SK-N-SH (cell line): Measurements from ENCODE around the gene HEMGN. TPM values are rescaled to one million over a fixed set of nuclear protein-coding genes. Genes with fewer than 3 reads are reported as not detected.

Experiments
- CTCF ChIA-PET: fragments of 300-600, 350-600 bp; formaldehyde crosslinking; extraction: SDS; loops from one replicate; lab custom pipeline; 2021; lab: Yijun Ruan, JAX
- POLR2A ChIA-PET: fragments of 350-600 bp; sonication (Branson Sonifier 250); formaldehyde crosslinking; extraction: SDS; loops from one replicate; lab custom pipeline; 2020; ENCODE audit warnings: antibody characterized with exemption, inconsistent platforms; lab: Yijun Ruan, JAX
- DNase-seq: peaks from one replicate; pipeline ENCODE4 v3.0.0; 2012
- H2AFZ ChIP-seq: fragments of 200-600 bp; sonication (generic); 2 replicates; pipeline ENCODE4 v1.8.1; 2016; ENCODE audit warnings: antibody characterized with exemption, mild to moderate bottlenecking, low read depth
- H3F3A ChIP-seq: fragments of 200-600 bp; sonication (generic); replicated peaks from 2 replicates; pipeline ENCODE3; 2016; ENCODE audit warnings: antibody characterized with exemption, mild to moderate bottlenecking; ENCODE audit not compliant: insufficient read depth
- H3K27ac ChIP-seq, 2 experiments: fragments of 200-500 bp in 1 of 2; fragments of 200-600 bp in 1 of 2; sonication (Bioruptor generic) in 1 of 2; sonication (generic), shearing (Covaris generic) in 1 of 2; 2 replicates each; pipeline versions ENCODE4 v1.5.1 to v1.6.1; 2014 to 2016; ENCODE audit warnings: low read depth in 2 of 2, inconsistent platforms in 1 of 2, low read length in 1 of 2, mild to moderate bottlenecking in 1 of 2, mixed read lengths in 1 of 2
- H3K27me3 ChIP-seq: fragments of 200-600 bp; sonication (generic), shearing (Covaris generic); 2 replicates; pipeline ENCODE4 v1.6.1; 2016; ENCODE audit warnings: mixed run types; ENCODE audit not compliant: insufficient read depth
- H3K36me3 ChIP-seq, 2 experiments: fragments of 200-500 bp in 1 of 2; fragments of 200-600 bp in 1 of 2; sonication (Bioruptor generic) in 1 of 2; sonication (generic) in 1 of 2; replicated peaks in 1 of 2; 2 replicates each; pipeline versions ENCODE3 to v1.5.1; 2014 to 2016; ENCODE audit warnings: low read length in 1 of 2, mild to moderate bottlenecking in 1 of 2; ENCODE audit not compliant: insufficient read depth in 2 of 2, control insufficient read depth in 1 of 2
- H3K4me1 ChIP-seq, 2 experiments: fragments of 200-500 bp in 1 of 2; fragments of 200-600 bp in 1 of 2; sonication (Bioruptor generic) in 1 of 2; sonication (generic), shearing (Covaris generic) in 1 of 2; 2 replicates each; pipeline versions ENCODE4 v1.5.1 to v1.6.1; 2014 to 2016; ENCODE audit warnings: low read depth in 1 of 2, low read length in 1 of 2, mixed run types in 1 of 2; ENCODE audit not compliant: insufficient read depth in 2 of 2, control insufficient read depth in 1 of 2
- H3K4me2 ChIP-seq: fragments of 200-600 bp; sonication (generic), shearing (Covaris generic); 2 replicates; pipeline ENCODE4 v1.6.1; 2017; ENCODE audit warnings: mixed run types
- H3K4me3 ChIP-seq, 2 experiments: fragments of 200-500 bp in 1 of 2; fragments of 200-600 bp in 1 of 2; sonication (Bioruptor generic) in 1 of 2; sonication (generic), shearing (Covaris generic) in 1 of 2; 2 replicates each; pipeline versions ENCODE4 v1.5.1 to v1.8.1; 2014 to 2016; ENCODE audit warnings: low read depth in 2 of 2, inconsistent platforms in 1 of 2, low read length in 1 of 2, mild to moderate bottlenecking in 1 of 2, mixed read lengths in 1 of 2, moderate library complexity in 1 of 2
- H3K79me2 ChIP-seq: fragments of 200-600 bp; sonication (generic); 2 replicates; pipeline ENCODE4 v1.8.1; 2017; ENCODE audit warnings: mild to moderate bottlenecking; ENCODE audit not compliant: insufficient read depth
- H3K9ac ChIP-seq: fragments of 200-600 bp; sonication (generic); 2 replicates; pipeline ENCODE4 v1.6.1; 2017; ENCODE audit warnings: mixed run types
- H3K9me2 ChIP-seq: fragments of 200-600 bp; sonication (generic); 2 replicates; pipeline ENCODE4 v1.6.1; 2017; ENCODE audit warnings: mixed run types
- H3K9me3 ChIP-seq: fragments of 200-600 bp; sonication (generic); 2 replicates; pipeline ENCODE4 v1.6.1; 2017; ENCODE audit warnings: mixed run types, mild to moderate bottlenecking, moderate library complexity
- H4K20me1 ChIP-seq: fragments of 200-600 bp; sonication (generic); 2 replicates; pipeline ENCODE4 v1.6.1; 2017; ENCODE audit warnings: mild to moderate bottlenecking, mixed run types; ENCODE audit not compliant: insufficient read depth
- EZH2phosphoT487 ChIP-seq: fragments of 200-600 bp; sonication (generic); IDR thresholded peaks from 2 replicates; pipeline ENCODE4 v1.6.1; 2017; ENCODE audit warnings: low read depth, mixed run types, mild to moderate bottlenecking, antibody characterized with exemption, moderate library complexity, borderline replicate concordance
- FOSL2 ChIP-seq: IDR thresholded peaks from 2 replicates; pipeline ENCODE4 v1.4.0; 2012; ENCODE audit warnings: low read depth, mild to moderate bottlenecking, moderate library complexity, borderline replicate concordance
- GABPA ChIP-seq: IDR thresholded peaks from 2 replicates; pipeline ENCODE4 v1.4.0; 2012; ENCODE audit warnings: low read depth, mild to moderate bottlenecking
- GATA2 ChIP-seq: sonication (generic); formaldehyde crosslinking; IDR thresholded peaks from 2 replicates; pipeline ENCODE4 v1.5.0; 2020; ENCODE audit warnings: mild to moderate bottlenecking, missing genetic modification reagents
- JUND ChIP-seq: IDR thresholded peaks from 2 replicates; pipeline ENCODE4 v1.4.0; 2012
- MXI1 ChIP-seq: IDR thresholded peaks from 2 replicates; pipeline ENCODE4 v1.6.1; 2012; ENCODE audit warnings: mild to moderate bottlenecking, low read depth, low read length, improper control_type of control experiment
- POLR2AphosphoS5 ChIP-seq: IDR thresholded peaks from 2 replicates; pipeline ENCODE4 v1.6.1; 2012; ENCODE audit warnings: low read depth, low read length
- RXRA ChIP-seq: IDR thresholded peaks from 2 replicates; pipeline ENCODE4 v1.4.0; 2012; ENCODE audit warnings: low read depth, mild to moderate bottlenecking, borderline replicate concordance
- SIN3A ChIP-seq: IDR thresholded peaks from 2 replicates; pipeline ENCODE4 v1.6.1; 2012; ENCODE audit warnings: low read depth, mild to moderate bottlenecking, low read length, moderate library complexity, borderline replicate concordance
- TCF12 ChIP-seq: IDR thresholded peaks from 2 replicates; pipeline ENCODE4 v1.4.0; 2012
- YY1 ChIP-seq: IDR thresholded peaks from 2 replicates; pipeline ENCODE4 v1.4.0; 2012; ENCODE audit warnings: low read depth, mild to moderate bottlenecking
- WGBS: methylation state at CpG from one replicate; pipeline ENCODE4 v1.1.6; 2017; ENCODE audit warnings: low lambda C conversion rate; 5-methylcytosine and 5-hydroxymethylcytosine counted together
- polyA plus RNA-seq, 3 experiments: library from polyadenylated mRNA; depleted of rRNA; stranded (reverse); fragments of >200 nt; gene quantifications; 2 replicates each; pipeline ENCODE4 v1.2.3, GENCODE V29; 2012
- TF ChIP-seq, protein P1 (sequence below): IDR thresholded peaks from 2 replicates; pipeline ENCODE4 v1.6.1; 2012; ENCODE audit warnings: mild to moderate bottlenecking, low read depth, low read length, moderate library complexity
- TF ChIP-seq, protein P2 (sequence below): fragments of 200-600 bp; sonication (generic); IDR thresholded peaks from 2 replicates; pipeline ENCODE4 v1.6.1; 2017; ENCODE audit warnings: antibody characterized with exemption, mild to moderate bottlenecking, moderate library complexity
- TF ChIP-seq, protein P3 (sequence below): fragments of 150-350 bp; IDR thresholded peaks from 2 replicates; pipeline ENCODE4 v1.6.1; 2016; ENCODE audit warnings: mild to moderate bottlenecking, low read depth, low read length
- TF ChIP-seq, protein P4 (sequence below): IDR thresholded peaks from 2 replicates; pipeline ENCODE4 v1.4.0; 2012; ENCODE audit warnings: low read depth, borderline replicate concordance
- TF ChIP-seq, protein P5 (sequence below): IDR thresholded peaks from 2 replicates; pipeline ENCODE4 v1.4.0; 2012; ENCODE audit warnings: low read depth, borderline replicate concordance

Gene HEMGN
- polyA plus RNA-seq, 1 of the 3 experiments (the other 2 are of a cell fraction), result not detected

DNA sequence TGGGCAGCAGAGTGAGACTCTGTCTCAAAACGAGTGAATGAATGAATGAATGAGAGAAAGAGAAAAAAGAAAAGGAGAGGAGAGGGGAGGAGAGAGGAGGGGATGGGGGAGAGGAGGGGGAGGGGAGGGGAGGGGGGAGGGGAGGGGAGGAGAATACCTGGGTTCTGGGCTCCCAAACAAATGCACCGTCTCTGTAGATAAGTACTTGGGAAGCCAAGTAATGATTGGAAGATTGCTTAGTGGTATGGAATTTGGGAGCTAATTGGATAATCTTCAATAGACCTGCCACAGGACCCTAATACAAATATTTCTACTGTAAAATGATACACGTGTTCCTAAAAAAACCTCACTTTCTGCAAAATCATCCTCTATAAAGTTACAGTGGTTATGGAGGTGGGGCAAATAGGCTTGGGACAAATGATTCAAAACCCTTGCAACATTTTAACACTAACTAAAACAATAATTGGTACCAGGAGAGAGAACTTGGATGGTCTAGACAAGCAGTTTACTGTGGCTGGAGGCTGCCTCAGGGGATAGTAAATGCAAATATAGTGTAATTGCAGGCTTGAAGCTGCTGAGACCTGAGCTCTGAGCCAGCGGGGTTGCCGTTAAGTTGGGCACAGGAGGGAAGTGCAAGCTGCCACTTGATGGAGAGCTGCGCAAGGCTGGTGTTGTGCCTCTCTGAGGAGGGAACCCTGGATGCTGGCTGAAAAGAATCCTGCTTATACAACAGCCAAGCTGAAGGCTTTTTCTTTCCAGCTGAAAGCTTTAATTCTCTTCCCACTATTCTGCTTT lies 3.5 kb downstream of the HEMGN start:
- no peaks in the 10 kb centered on the region for H3K79me2 ChIP-seq
- H3K9me2 ChIP-seq, result no peaks in the 10 kb centered on the region
- ChIA-PET POLR2A (interaction anchor here (0.7 kb wide), 1 partner anchor 12 kb away, joined by 3 read pairs; the partner anchor contains the start of gene TRMO), CTCF (interaction anchor here (1.0 to 2.7 kb wide), 6 partner anchors 9 to 49 kb away, joined by 3 to 19 read pairs (median 5); partner anchors contain the start of genes ANP32B and TRMO)
- H3K4me3 ChIP-seq, result no peak overlapping the region
- no peaks in the 10 kb centered on the region for H3K36me3 ChIP-seq
- H3K9ac ChIP-seq, result no peak overlapping the region
- peaks cover 24% of the 10 kb centered on the region; the same call in 1 of the 2 replicates for H3K27me3 ChIP-seq
- H4K20me1 ChIP-seq, result no peaks in the 10 kb centered on the region
- H3K4me1 ChIP-seq, result no peaks in the 10 kb centered on the region
- H2AFZ ChIP-seq, result no peak overlapping the region
- H3K4me2 ChIP-seq, result no peak overlapping the region
- WGBS, result 14% methylated on average over 6 of the region's 6 CpGs
- no peaks in the 10 kb centered on the region for H3K9me3 ChIP-seq
- TF ChIP-seq MXI1 (no peak), TCF12 (no peak), GATA2 (CRISPR knock-in tag) (no peak), GABPA (no peak), POLR2AphosphoS5 (no peak), JUND (no peak), FOSL2 (no peak), YY1 (no peak), SIN3A (no peak), RXRA (no peak), EZH2phosphoT487 (no peak)
- TF ChIP-seq, protein P1, sequence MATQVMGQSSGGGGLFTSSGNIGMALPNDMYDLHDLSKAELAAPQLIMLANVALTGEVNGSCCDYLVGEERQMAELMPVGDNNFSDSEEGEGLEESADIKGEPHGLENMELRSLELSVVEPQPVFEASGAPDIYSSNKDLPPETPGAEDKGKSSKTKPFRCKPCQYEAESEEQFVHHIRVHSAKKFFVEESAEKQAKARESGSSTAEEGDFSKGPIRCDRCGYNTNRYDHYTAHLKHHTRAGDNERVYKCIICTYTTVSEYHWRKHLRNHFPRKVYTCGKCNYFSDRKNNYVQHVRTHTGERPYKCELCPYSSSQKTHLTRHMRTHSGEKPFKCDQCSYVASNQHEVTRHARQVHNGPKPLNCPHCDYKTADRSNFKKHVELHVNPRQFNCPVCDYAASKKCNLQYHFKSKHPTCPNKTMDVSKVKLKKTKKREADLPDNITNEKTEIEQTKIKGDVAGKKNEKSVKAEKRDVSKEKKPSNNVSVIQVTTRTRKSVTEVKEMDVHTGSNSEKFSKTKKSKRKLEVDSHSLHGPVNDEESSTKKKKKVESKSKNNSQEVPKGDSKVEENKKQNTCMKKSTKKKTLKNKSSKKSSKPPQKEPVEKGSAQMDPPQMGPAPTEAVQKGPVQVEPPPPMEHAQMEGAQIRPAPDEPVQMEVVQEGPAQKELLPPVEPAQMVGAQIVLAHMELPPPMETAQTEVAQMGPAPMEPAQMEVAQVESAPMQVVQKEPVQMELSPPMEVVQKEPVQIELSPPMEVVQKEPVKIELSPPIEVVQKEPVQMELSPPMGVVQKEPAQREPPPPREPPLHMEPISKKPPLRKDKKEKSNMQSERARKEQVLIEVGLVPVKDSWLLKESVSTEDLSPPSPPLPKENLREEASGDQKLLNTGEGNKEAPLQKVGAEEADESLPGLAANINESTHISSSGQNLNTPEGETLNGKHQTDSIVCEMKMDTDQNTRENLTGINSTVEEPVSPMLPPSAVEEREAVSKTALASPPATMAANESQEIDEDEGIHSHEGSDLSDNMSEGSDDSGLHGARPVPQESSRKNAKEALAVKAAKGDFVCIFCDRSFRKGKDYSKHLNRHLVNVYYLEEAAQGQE, result no peak
- TF ChIP-seq, protein P2, sequence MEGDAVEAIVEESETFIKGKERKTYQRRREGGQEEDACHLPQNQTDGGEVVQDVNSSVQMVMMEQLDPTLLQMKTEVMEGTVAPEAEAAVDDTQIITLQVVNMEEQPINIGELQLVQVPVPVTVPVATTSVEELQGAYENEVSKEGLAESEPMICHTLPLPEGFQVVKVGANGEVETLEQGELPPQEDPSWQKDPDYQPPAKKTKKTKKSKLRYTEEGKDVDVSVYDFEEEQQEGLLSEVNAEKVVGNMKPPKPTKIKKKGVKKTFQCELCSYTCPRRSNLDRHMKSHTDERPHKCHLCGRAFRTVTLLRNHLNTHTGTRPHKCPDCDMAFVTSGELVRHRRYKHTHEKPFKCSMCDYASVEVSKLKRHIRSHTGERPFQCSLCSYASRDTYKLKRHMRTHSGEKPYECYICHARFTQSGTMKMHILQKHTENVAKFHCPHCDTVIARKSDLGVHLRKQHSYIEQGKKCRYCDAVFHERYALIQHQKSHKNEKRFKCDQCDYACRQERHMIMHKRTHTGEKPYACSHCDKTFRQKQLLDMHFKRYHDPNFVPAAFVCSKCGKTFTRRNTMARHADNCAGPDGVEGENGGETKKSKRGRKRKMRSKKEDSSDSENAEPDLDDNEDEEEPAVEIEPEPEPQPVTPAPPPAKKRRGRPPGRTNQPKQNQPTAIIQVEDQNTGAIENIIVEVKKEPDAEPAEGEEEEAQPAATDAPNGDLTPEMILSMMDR, result no peak
- TF ChIP-seq, protein P3, sequence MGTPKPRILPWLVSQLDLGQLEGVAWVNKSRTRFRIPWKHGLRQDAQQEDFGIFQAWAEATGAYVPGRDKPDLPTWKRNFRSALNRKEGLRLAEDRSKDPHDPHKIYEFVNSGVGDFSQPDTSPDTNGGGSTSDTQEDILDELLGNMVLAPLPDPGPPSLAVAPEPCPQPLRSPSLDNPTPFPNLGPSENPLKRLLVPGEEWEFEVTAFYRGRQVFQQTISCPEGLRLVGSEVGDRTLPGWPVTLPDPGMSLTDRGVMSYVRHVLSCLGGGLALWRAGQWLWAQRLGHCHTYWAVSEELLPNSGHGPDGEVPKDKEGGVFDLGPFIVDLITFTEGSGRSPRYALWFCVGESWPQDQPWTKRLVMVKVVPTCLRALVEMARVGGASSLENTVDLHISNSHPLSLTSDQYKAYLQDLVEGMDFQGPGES, result no peak
- TF ChIP-seq, protein P4, sequence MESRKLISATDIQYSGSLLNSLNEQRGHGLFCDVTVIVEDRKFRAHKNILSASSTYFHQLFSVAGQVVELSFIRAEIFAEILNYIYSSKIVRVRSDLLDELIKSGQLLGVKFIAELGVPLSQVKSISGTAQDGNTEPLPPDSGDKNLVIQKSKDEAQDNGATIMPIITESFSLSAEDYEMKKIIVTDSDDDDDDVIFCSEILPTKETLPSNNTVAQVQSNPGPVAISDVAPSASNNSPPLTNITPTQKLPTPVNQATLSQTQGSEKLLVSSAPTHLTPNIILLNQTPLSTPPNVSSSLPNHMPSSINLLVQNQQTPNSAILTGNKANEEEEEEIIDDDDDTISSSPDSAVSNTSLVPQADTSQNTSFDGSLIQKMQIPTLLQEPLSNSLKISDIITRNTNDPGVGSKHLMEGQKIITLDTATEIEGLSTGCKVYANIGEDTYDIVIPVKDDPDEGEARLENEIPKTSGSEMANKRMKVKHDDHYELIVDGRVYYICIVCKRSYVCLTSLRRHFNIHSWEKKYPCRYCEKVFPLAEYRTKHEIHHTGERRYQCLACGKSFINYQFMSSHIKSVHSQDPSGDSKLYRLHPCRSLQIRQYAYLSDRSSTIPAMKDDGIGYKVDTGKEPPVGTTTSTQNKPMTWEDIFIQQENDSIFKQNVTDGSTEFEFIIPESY, result no peak
- TF ChIP-seq, protein P5, sequence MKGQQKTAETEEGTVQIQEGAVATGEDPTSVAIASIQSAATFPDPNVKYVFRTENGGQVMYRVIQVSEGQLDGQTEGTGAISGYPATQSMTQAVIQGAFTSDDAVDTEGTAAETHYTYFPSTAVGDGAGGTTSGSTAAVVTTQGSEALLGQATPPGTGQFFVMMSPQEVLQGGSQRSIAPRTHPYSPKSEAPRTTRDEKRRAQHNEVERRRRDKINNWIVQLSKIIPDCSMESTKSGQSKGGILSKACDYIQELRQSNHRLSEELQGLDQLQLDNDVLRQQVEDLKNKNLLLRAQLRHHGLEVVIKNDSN, result no peak
- TF ChIP-seq, all 33 proteins: peak for 0
- Histone ChIP-seq H3F3A (no peaks in the 10 kb centered on the region), H3K27ac (no peak overlapping the region)
- DNase-seq, result no peak
